ENCODE results near the gene SOCS1.

The SOCS1 gene

GRCh38 chr16:11235703-11235991, 20.4 kb downstream of the SOCS1 start:
- H3K4me2 ChIP-seq (ENCODE audit: low read depth, low read length), result no peak overlapping the region
- no peak for DNase-seq
- H3K27ac ChIP-seq (ENCODE audit: low read length), result no peak overlapping the region
- no peak overlapping the region for H3K9ac ChIP-seq (ENCODE audit: low read length)
- H3K27me3 ChIP-seq (replicated peaks; ENCODE audit: insufficient read depth, low read length), result no peaks in the 10 kb centered on the region
- H3K9me3 ChIP-seq (replicated peaks; ENCODE audit: insufficient read depth, low read length), result no peaks in the 10 kb centered on the region
- H3K4me1 ChIP-seq (ENCODE audit: low read length), result peaks cover 8% of the 10 kb centered on the region
- no peaks in the 10 kb centered on the region for H3K79me2 ChIP-seq (ENCODE audit: low read length)
- TF ChIP-seq EZH2phosphoT487 (IDR thresholded peaks at IDR 0.05; ENCODE audit: low read length) (no peak), EZH2 (optimal IDR thresholded peaks at IDR 0.05; ENCODE audit: low read depth, low read length) (no peak), CTCF (IDR thresholded peaks at IDR 0.05; ENCODE audit: low read length) (no peak)
- H2AFZ ChIP-seq (ENCODE audit: low read length), result no peak overlapping the region
- no peaks in the 10 kb centered on the region for H3K9me2 ChIP-seq (replicated peaks; ENCODE audit: insufficient read depth, low read length)
- no peak overlapping the region for H3K4me3 ChIP-seq (ENCODE audit: low read length)
- H4K20me1 ChIP-seq (ENCODE audit: insufficient read depth, low read length), result no peaks in the 10 kb centered on the region
- no peaks in the 10 kb centered on the region; the same call in 1 of the 2 replicates for H3F3A ChIP-seq (ENCODE audit: insufficient read depth, low read length)
- no peaks in the 10 kb centered on the region for H3K36me3 ChIP-seq (replicated peaks; ENCODE audit: insufficient read depth, low read length)

GRCh38 chr16:11234884-11235702, 20.9 kb downstream of the SOCS1 start:
- no peak for TF ChIP-seq EZH2 (optimal IDR thresholded peaks at IDR 0.05; ENCODE audit: low read depth, low read length)
- no peak for TF ChIP-seq CTCF (IDR thresholded peaks at IDR 0.05; ENCODE audit: low read length)
- Histone ChIP-seq H3K27ac (ENCODE audit: low read length) (no peak overlapping the region), H3K4me2 (ENCODE audit: low read depth, low read length) (no peak overlapping the region), H3K4me3 (ENCODE audit: low read length) (no peak overlapping the region), H4K20me1 (ENCODE audit: insufficient read depth, low read length) (no peaks in the 10 kb centered on the region), H3K9ac (ENCODE audit: low read length) (no peak overlapping the region), H2AFZ (ENCODE audit: low read length) (no peak overlapping the region), H3K36me3 (replicated peaks; ENCODE audit: insufficient read depth, low read length) (no peaks in the 10 kb centered on the region), H3K79me2 (ENCODE audit: low read length) (no peaks in the 10 kb centered on the region), H3K4me1 (ENCODE audit: low read length) (0 out of 2 replicates have a peak, but pooled peaks cover 4% of the 10 kb centered on the region), H3K9me2 (replicated peaks; ENCODE audit: insufficient read depth, low read length) (no peaks in the 10 kb centered on the region), H3K9me3 (replicated peaks; ENCODE audit: insufficient read depth, low read length) (no peaks in the 10 kb centered on the region), H3F3A (ENCODE audit: insufficient read depth, low read length) (no peaks in the 10 kb centered on the region), H3K27me3 (replicated peaks; ENCODE audit: insufficient read depth, low read length) (no peaks in the 10 kb centered on the region)
- no peak for DNase-seq

- Histone ChIP-seq H3K4me1 (ENCODE audit: low read length) (0 out of 2 replicates have a peak, but pooled peaks cover 4% of the 10 kb centered on the region), H3K9ac (ENCODE audit: low read length) (no peak overlapping the region), H3K27ac (ENCODE audit: low read length) (no peak overlapping the region), H3K79me2 (ENCODE audit: low read length) (no peaks in the 10 kb centered on the region), H3F3A (ENCODE audit: insufficient read depth, low read length) (no peaks in the 10 kb centered on the region), H3K27me3 (replicated peaks; ENCODE audit: insufficient read depth, low read length) (no peaks in the 10 kb centered on the region), H3K9me2 (replicated peaks; ENCODE audit: insufficient read depth, low read length) (no peaks in the 10 kb centered on the region), H3K4me2 (ENCODE audit: low read depth, low read length) (no peak overlapping the region), H3K4me3 (ENCODE audit: low read length) (no peak overlapping the region), H2AFZ (ENCODE audit: low read length) (no peak overlapping the region), H3K9me3 (replicated peaks; ENCODE audit: insufficient read depth, low read length) (no peaks in the 10 kb centered on the region), H3K36me3 (replicated peaks; ENCODE audit: insufficient read depth, low read length) (no peaks in the 10 kb centered on the region), H4K20me1 (ENCODE audit: insufficient read depth, low read length) (no peaks in the 10 kb centered on the region)
- no peak for DNase-seq
- no peak for TF ChIP-seq EZH2phosphoT487 (IDR thresholded peaks at IDR 0.05; ENCODE audit: low read length)
- no peak for TF ChIP-seq CTCF (IDR thresholded peaks at IDR 0.05; ENCODE audit: low read length)
- TF ChIP-seq EZH2 (optimal IDR thresholded peaks at IDR 0.05; ENCODE audit: low read depth, low read length), result no peak
Measured at GRCh38 chr16:11233727-11234376, 22.2 kb downstream of the SOCS1 start.

All from MM.1S (cell line).